Brain pericyte (primary cell): ENCODE data around the gene AVPR1A.

ENCODE experiments used
- DNase-seq: peaks from one replicate; pipeline ENCODE4 v3.0.0-alpha.2; 2012; ENCODE audit warnings: low read depth, low spot score

Gene AVPR1A

GRCh38 chr12:63095369-63095980 is 55.5 kb downstream of the AVPR1A start:
- DNase-seq: no peak

GRCh38 chr12:63093711-63094110 is 57.3 kb downstream of the AVPR1A start:
- DNase-seq: no peak

DNA sequence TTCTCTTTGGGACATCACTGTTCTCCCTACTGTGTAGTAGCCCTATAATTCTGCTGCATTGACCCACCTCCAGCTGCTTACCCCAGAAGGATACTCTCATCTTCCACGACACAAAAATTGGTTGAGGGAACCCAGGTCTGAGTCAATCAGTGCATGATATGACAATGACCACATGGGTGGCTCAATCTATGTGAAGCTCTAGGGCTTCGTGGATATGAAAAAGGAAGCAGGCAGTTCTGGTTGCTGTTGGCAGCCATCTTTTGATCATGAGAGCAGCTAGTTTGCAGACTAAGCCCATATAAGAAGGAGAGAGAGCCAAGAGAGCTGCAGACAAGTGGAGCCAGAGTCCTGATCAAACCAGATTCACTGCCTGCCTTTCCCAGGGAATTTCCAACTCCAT is 57.9 kb downstream of the AVPR1A start:
- DNase-seq: no peak
